ENCODE results near the gene YPEL4.
"Not testable (repeated sequence)": the region's sequence is repeated elsewhere in the genome, so short reads cannot be mapped to it uniquely, and the experiment has no call there.

Gene YPEL4

DNA sequence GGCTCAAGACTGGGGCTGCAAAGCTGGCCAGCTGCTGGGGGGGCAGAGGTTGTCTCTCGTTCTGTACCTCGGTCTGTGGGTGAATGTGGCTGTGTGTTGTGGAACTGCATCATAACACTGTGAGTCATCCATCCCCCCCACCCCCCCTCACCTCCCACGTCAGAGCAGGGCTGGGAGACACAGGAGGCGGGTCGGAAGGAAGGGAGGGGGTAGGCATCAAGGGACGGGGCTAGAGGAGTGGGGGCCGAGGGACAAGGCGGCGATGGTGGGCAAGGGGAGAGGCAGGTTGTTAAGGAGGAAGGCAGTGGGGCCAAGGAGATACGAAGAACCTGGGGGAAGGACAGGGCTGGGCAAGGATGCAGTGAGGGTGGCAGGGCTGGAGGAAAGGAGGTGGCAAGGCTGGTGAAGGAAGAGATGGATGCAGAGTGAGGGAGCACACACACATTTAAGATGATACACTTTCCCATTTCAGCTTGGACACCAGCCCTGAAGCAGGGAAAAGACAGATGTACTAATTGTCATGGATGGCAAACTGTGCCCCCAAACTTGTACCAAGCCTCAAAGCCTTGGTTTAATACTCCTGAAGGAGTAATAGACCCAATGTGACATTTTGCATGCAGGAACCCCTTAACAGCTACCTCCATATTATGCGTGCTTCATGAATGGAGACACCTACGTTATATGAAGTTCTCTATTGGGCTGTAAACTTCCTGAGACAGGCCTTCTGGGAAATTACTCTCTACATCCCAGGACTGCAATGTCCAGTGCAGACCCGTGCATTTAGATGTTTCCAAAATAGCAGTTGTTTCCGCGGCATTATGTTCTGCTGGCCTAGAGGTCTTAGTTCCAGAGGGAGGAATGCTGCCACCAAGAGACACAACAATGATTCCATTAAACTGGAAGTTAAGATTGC is at the start of gene YPEL4:
YPEL4 (minus strand) TSS at position 87 of the 913 bp plus-strand sequence. CDS start 2,805 bp downstream, outside the sequence.
- DNase-seq = no peak

GRCh38 chr11:57698843-57699365 is 49.2 kb upstream of the YPEL4 start:
- DNase-seq = no peak

- DNase-seq = not testable (repeated sequence)
These were observed 40.8 kb upstream of the YPEL4 start for GRCh38 chr11:57690474-57690873.

DNA sequence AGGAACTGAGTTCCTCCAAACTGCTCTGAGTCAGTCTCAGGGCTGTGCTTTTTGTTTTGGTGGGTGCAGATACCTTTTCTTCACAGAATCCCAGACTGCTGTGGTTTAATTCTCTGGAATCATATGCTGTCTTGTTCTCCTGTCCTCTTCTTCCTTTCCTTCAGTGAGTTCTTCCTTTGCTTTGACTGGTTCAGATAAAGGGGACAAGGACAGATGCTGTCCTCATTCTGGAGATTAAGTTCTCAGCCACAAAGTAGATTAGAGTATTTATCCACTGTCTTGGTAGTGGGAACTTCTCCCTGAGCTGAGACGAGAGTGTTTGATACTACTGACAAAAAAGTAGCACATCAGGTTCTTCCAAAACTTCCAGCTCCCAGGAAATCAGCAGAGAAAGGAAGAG is 31.5 kb upstream of the YPEL4 start:
- no peak for DNase-seq

GRCh38 chr11:57680552-57680874 is 30.8 kb upstream of the YPEL4 start:
- no peak for DNase-seq

GRCh38 chr11:57679396-57679795 is 29.7 kb upstream of the YPEL4 start:
- DNase-seq = no peak

DNA sequence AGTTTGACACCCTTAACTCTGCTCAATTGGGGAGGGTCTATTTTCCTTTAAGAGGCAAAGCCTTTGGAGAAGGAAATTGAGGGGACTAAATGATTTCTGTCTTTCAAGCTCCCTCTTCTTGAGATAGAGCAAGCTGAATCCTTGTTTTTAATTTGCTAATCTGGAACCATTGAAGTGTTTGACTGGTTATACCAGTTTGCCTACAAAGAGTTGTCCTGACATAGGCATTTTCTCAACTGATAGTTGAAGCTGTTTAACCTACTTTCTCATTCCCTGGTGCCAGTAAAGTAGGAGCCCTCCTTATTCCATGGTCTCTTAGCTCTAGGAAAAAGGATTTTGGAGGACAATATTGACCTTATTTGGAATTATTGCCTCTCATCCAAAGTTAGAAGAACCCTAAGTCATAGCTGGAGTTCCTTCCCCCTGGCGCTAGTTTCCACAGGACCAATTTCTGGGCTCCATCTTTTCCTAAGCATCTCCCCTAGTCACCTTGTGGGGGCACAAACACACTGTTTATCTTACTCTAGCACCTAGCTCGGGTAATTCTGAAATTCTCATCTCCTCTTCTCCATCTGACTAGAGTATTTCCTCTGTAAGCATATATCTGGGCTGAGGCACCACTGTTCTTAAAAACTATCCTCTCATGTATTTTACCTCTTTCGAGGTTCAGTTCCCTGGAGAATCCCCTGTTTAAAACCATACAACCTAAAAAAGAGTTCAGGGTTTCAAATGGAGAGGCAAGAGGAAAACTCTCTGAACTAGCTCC is 25.6 kb upstream of the YPEL4 start:
- DNase-seq = no peak

DNA sequence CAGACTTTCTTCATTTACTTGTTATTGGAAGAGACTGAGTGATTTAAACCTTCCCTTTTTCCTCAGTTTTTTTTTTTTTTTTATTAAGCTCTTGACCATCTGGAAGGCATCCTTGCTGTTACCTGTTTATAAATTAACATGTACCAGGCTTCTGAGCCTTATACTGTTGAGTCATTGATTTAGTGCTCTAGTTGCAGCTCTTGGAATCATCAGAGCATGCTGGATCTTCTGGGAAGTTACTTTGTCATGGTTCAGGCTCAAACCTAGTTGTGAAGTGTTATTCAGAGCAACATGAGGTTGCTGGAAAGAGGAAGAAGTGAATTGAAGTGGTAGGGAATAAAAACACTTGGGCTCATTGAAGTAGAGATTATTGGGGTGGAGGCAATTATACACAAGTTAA is 24.5 kb upstream of the YPEL4 start:
- DNase-seq = no peak

DNA sequence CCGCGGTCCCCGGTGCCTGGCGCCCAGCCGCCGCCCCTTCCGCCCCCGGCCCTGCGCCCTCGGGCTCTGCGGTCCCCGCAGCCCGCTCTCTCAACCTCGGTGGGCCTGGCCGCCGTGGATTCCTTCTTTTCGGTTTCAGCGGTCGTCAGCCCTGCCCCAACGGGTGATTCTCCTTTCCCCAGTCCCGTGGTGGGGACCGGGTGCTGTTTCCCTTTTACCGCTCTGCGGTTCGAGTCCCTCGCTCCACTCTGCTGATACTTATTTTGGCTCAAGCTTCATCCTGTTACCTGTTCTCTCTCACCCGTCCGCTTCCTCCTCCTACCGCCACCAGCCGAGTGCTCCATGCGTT is 18.7 kb upstream of the YPEL4 start:
- DNase-seq = no peak

DNA sequence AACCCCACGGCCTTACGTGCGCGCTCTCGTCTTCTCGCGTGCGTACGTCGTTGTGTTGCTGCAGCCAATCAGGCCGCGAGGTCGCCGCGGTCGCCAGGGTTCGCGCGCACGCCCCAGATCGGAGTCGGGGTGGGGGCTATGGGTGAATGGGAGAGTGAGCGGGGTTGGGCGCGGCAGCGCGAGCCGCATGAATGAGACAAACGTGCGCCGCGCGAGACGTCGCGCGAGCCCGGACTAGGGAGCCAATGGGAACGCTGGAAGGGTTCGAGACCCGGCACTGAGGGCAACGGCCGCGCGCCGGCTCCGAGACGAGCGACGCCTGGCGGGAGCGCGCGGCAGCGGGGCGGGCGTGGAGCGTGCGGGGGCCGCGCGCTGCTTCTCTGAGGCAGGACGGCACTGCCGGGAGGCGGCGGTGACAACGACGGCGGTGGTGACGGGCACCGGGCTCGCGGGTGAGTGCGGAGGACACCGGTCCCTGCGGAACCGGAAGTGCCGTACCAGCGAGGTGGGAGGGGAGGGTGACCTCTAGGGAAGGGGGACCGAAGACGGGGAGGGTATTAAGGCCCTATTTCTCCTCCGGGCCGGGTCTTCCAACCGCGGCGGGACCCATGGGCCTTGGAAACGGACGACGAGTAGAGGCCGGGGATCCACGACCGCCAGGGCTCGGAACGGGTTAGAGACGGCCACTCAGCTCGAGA is 18.2 kb upstream of the YPEL4 start, which contains the start of gene ZDHHC5:
ZDHHC5 (plus strand) TSS at position 379 of the 698 bp plus-strand sequence. CDS start 4,977 bp downstream, outside the sequence.
- peak; percentile 97 for DNase-seq

- DNase-seq = peak; percentile 97
These were observed 17.5 kb upstream of the YPEL4 start for GRCh38 chr11:57667117-57667735.

DNA sequence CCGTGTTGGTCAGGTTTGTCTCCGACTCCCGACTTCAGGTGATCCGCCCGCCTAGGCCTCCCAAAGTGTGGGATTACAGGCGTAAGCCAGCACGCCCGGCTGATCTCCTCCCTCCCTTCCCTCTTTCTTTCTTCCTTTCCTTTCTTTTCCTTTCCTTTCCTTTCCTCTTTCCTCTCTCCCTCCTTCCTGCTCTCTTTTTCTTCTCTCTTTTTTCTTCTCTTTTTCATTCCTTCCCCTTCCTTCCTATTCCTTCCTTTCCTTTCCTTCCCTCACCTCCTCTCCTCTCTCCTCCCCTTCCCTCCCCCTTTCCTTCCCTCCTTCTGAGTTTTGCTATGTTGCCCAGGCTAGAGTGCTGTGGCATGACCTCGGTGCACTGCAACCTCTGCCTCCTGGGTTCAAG is 14.3 kb upstream of the YPEL4 start:
- DNase-seq = no peak

DNA sequence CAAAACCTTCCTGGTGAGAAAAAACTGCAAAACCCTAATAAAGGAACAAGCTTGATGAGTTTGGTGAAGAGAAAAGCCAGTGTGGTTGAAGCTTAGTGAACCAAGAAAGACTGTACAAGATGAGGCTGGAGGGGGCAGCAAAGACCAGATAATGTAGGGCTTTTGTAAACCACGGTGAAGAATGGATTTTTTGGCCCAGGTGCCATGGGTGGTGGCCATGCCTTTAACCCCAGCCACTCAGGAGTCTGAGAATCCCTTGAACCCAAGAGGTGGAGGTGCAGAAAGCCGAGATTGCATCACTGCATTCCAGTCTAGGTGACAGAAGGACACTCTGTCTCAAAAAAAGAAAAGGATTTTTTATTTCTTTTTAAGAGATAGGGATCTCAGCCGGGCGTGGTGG is 13.2 kb upstream of the YPEL4 start:
- DNase-seq = no peak

DNA sequence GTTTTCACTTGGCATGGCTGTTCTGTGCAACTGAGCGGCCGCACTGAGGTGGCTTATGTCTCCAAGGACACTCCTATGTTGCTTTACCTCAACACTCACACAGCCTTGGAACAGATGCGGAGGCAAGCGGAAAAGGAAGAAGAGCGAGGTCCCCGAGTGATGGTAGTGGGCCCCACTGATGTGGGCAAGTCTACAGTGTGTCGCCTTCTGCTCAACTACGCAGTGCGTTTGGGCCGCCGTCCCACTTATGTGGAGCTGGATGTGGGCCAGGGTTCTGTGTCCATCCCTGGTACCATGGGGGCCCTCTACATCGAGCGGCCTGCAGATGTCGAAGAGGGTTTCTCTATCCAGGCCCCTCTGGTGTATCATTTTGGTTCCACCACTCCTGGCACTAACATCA is 10.0 kb upstream of the YPEL4 start:
- DNase-seq = no peak

DNA sequence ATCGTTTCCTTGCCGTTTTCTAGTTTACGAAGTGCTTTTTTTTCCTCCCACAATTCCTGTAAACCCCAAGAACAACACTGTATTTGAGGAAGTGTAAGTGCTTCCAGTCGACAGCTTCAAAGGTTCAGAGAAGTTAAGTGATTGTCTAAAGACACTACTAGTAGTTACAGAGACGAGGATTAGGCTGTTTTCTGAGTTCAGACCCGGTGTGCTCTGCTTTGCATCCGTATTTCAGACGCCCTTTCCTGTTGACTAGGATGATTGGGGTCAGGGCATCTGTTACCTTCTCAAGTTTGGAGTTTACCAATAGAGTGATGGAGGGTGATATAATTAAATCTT is 8.3 kb upstream of the YPEL4 start:
- no peak for DNase-seq

DNA sequence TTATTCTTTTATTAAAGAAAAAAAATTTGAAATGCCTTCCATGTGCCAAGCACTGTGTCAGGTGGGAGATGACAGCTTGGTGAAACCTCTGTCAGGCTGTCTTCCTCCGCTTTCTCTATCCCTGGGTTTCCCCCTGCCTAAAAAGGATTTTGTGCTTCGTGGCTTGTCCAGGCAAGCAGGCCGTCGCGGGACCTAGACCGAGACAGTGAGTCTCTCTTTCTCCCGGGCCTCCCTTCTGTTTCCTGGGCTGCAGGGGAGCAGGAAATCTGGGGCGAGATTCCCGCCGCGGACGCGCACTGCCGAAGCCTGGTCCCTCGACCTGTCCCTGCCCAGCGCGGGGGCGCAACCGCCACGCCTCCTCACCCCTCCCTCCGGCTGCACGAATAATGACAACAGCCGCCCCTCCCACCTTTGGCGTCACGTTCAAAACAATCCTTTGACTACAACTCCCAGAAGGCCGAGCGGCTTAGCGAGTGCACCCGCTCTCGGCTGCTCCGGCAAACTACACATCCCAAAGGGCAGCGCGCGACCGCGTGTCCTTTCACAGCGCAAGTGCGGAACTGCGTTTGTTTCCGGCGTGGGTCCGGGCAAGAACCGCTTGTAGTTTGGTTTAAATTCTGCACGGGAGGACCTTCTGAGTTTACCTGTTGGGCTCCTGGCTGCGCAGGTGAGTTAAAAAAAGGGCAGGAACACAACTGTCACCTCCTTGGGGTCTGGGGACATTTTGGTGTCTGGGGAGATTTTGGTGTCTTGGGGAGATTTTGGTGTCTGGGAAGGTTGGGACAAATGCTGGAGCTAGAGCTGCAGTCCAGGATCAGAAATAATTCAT is 7.7 kb upstream of the YPEL4 start, which contains the start of gene CLP1:
CLP1 (plus strand) TSS at position 569 of the 829 bp plus-strand sequence. CDS start 1,715 bp downstream, outside the sequence.
- peak; percentile 99 for DNase-seq

GRCh38 chr11:57656885-57657193 is 7.1 kb upstream of the YPEL4 start:
- DNase-seq = no peak

GRCh38 chr11:57653163-57653562 is 3.5 kb upstream of the YPEL4 start:
- DNase-seq = no peak

DNA sequence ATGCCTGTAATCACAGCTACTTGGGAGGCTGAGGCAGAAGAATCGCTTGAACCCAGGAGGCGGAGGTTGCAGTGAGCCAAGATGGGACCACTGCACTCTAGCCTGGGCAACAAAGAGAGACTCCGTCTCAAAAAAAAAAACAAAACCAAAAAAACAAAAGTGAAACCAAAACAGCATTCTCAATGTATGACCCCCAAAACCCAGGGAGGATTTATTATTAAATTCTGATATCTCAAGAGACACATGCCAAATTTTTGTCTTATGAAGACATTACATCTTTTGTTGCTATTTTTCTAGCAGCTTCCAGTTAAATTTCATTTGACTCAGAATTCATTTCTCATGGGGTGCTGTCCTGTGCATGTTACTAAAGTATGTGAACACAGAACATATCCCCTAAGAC is 3.0 kb upstream of the YPEL4 start:
- no peak for DNase-seq

GRCh38 chr11:57652230-57652629 is 2.5 kb upstream of the YPEL4 start:
- DNase-seq = not testable (repeated sequence)

DNA sequence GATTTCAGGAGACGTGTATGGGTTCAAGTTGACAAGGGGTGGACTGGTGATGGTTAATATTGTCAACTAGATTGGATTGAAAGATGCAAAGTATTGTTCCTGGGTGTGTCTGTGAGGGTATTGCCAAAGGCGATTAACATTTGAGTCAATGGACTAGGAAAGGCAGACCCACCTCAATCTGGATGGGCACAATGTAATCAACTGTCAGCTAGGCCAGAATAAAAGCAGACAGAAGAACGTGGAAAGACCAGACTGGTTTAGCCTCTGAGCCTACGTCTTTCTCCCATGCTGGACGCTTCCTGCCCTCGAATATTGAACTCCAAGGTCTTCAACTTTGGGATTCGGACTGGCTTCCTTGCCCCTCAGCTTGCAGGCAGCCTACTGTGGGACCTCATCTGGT is 1.7 kb upstream of the YPEL4 start:
- no peak for DNase-seq

DNA sequence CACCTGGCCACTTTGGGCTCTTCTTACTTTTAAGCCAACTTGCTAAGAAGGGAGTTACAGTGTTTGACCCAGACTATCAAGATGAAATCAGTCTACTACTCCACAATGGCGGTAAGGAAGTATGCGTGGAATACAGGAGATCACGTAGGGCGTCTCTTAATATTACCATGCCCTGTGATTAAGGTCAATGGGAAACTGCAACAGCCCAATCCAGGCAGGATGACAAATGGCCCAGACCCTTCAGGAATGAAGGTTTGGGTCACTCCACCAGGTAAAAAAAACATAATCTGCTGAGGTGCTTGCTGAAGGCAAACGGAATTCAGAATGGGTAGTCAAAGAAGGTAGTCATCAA is 1.0 kb upstream of the YPEL4 start:
- DNase-seq = no peak
